Esophagus squamous epithelium (tissue), 5 donors: ENCODE data around the gene TEX2. TPM values are rescaled to one million over a fixed set of nuclear protein-coding genes. Genes with fewer than 3 reads are reported as not detected.
A peak's percentile ranks its signal among the peaks of the same experiment; 100 is the strongest.

Experiments
- DNase-seq: peaks from one replicate; lab custom pipeline; 2025; lab: John Stamatoyannopoulos, UW
- H3K27ac ChIP-seq, 4 donors: fragments of 200-600 bp; sonication (generic); one replicate each; pipeline ENCODE4 v1.5.1; 2016 to 2019; ENCODE audit warnings: mild to moderate bottlenecking in 1 of 4
- H3K27me3 ChIP-seq, 4 donors: fragments of 200-600 bp; sonication (generic); 1 replicate in 3 of 4; 2 replicates in 1 of 4; pipeline versions ENCODE4 v1.5.1 to v1.6.0; 2017 to 2021; ENCODE audit warnings: antibody characterized with exemption in 1 of 4
- H3K36me3 ChIP-seq, 3 donors: fragments of 200-600 bp; sonication (generic); one replicate each; pipeline ENCODE4 v1.5.1; 2016 to 2019
- H3K4me1 ChIP-seq, 3 donors: fragments of 200-600 bp; sonication (generic); one replicate each; pipeline ENCODE4 v1.5.1; 2017 to 2019
- H3K4me3 ChIP-seq, 4 donors: fragments of 200-600 bp; sonication (generic); 1 replicate in 3 of 4; 2 replicates in 1 of 4; pipeline ENCODE4 v1.5.1; 2016 to 2019; ENCODE audit warnings: mild to moderate bottlenecking in 2 of 4, moderate library complexity in 1 of 4
- H3K9me3 ChIP-seq, 3 donors: fragments of 200-600 bp; sonication (generic); one replicate each; pipeline ENCODE4 v1.5.1; 2016 to 2019
- POLR2A ChIP-seq, 4 donors: fragments of 450-650 bp; IDR thresholded peaks; one replicate each; pipeline ENCODE4 v1.6.1; 2017; ENCODE audit warnings: antibody characterized with exemption in 4 of 4, mild to moderate bottlenecking in 4 of 4, moderate library complexity in 3 of 4
- WGBS, 2 donors: methylation state at CpG; one replicate each; pipeline ENCODE4 v1.1.5; 2018; 5-methylcytosine and 5-hydroxymethylcytosine counted together
- intact Hi-C: fragments of 100-400 bp; cut with DNase I; formaldehyde crosslinking; loops from one replicate; pipeline ENCODE4 v1.15.0; 2022
- total RNA-seq, 4 donors: library from RNA; depleted of rRNA; stranded (reverse); fragments of >200 nt; gene quantifications; one replicate each; pipeline ENCODE4 v1.1.0, GENCODE V29; 2016
- TF ChIP-seq, protein P1 (sequence below), 6 experiments: fragments of 450-650 bp in 4 of 6; fragments of 200-600 bp in 2 of 6; sonication (generic) in 2 of 6; IDR thresholded peaks; one replicate each; pipeline ENCODE4 v1.5.1; 2016 to 2019; ENCODE audit warnings: antibody characterized with exemption in 6 of 6, mild to moderate bottlenecking in 4 of 6, moderate library complexity in 4 of 6
- donor health status: DM: yes; HTN: yes; CAD: no.

The TEX2 gene
- total RNA-seq, 4 donors from 2014 or later = 25.5 to 33.0 (median 29.7) TPM

- intact Hi-C loops = loop anchor here (5.0 kb wide), 1 partner anchor 136 kb away; no protein-coding TSS in a partner anchor
- 5 to 14% methylated on average over 4 to 15 of the region's 34 CpGs for WGBS, 2 donors
- Histone ChIP-seq H3K4me1 (peaks cover 6 to 36% (median 9%) of the 10 kb centered on the region in 3 donors), H3K4me3 (peak overlapping the region; percentile 79 to 92 (median 90)), H3K27ac (peak overlapping the region; percentile 96 to 99 (median 98)), H3K36me3 (peaks cover 0 to 36% (median 0%) of the 10 kb centered on the region in 3 donors), H3K27me3 (no peaks in the 10 kb centered on the region), H3K9me3 (no peaks in the 10 kb centered on the region)
- DNase-seq = no peak
- TF ChIP-seq, protein P1, sequence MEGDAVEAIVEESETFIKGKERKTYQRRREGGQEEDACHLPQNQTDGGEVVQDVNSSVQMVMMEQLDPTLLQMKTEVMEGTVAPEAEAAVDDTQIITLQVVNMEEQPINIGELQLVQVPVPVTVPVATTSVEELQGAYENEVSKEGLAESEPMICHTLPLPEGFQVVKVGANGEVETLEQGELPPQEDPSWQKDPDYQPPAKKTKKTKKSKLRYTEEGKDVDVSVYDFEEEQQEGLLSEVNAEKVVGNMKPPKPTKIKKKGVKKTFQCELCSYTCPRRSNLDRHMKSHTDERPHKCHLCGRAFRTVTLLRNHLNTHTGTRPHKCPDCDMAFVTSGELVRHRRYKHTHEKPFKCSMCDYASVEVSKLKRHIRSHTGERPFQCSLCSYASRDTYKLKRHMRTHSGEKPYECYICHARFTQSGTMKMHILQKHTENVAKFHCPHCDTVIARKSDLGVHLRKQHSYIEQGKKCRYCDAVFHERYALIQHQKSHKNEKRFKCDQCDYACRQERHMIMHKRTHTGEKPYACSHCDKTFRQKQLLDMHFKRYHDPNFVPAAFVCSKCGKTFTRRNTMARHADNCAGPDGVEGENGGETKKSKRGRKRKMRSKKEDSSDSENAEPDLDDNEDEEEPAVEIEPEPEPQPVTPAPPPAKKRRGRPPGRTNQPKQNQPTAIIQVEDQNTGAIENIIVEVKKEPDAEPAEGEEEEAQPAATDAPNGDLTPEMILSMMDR (IDR thresholded peaks at IDR 0.05) = no peak
- TF ChIP-seq POLR2A (IDR thresholded peaks at IDR 0.05) = no peak
Measured at GRCh38 chr17:64146418-64147109, 116.5 kb downstream of the TEX2 start.

- DNase-seq = peak; percentile 89
- intact Hi-C loops = loop anchor here (5.0 kb wide), 1 partner anchor 136 kb away; no protein-coding TSS in a partner anchor
- no peaks in the 10 kb centered on the region for H3K27me3 ChIP-seq
- no peaks in the 10 kb centered on the region for H3K9me3 ChIP-seq
- peaks cover 6 to 36% (median 9%) of the 10 kb centered on the region in 3 donors for H3K4me1 ChIP-seq
- TF ChIP-seq, protein P1 (IDR thresholded peaks at IDR 0.05) = peak in 1 of 6 experiments; percentile 16
- TF ChIP-seq POLR2A (IDR thresholded peaks at IDR 0.05) = peak in 3 of 4 donors; percentile 89 to 99 (median 98)
- peaks cover 0 to 29% (median 0%) of the 10 kb centered on the region in 3 donors for H3K36me3 ChIP-seq
- H3K27ac ChIP-seq = peak overlapping the region; percentile 96 to 99 (median 98)
- 0% methylated on average over 11 to 38 of the region's 51 CpGs for WGBS, 2 donors
- H3K4me3 ChIP-seq = peak overlapping the region; percentile 79 to 92 (median 90)
Measured at GRCh38 chr17:64145751-64146417, 117.2 kb downstream of the TEX2 start.

- peaks cover 0 to 24% (median 0%) of the 10 kb centered on the region in 3 donors for H3K36me3 ChIP-seq
- peaks cover 6 to 32% (median 9%) of the 10 kb centered on the region in 3 donors for H3K4me1 ChIP-seq
- intact Hi-C loops = loop anchor here (5.0 kb wide), 1 partner anchor 137 kb away; no protein-coding TSS in a partner anchor
- DNase-seq = no peak
- 0 to 1% methylated on average over 11 to 14 of the region's 15 CpGs for WGBS, 2 donors
- peak overlapping the region; percentile 96 to 99 (median 98) for H3K27ac ChIP-seq
- H3K27me3 ChIP-seq = no peaks in the 10 kb centered on the region
- H3K4me3 ChIP-seq = peak overlapping the region; percentile 79 to 92 (median 90)
- H3K9me3 ChIP-seq = no peaks in the 10 kb centered on the region
- TF ChIP-seq POLR2A (IDR thresholded peaks at IDR 0.05) = no peak
- TF ChIP-seq, protein P1 (IDR thresholded peaks at IDR 0.05) = no peak
Measured at GRCh38 chr17:64145375-64145750, 117.7 kb downstream of the TEX2 start.

- Histone ChIP-seq H3K27me3 (no peaks in the 10 kb centered on the region), H3K9me3 (no peaks in the 10 kb centered on the region), H3K36me3 (no peaks in the 10 kb centered on the region), H3K4me1 (peaks cover 0 to under 1% (median 0%) of the 10 kb centered on the region in 3 donors), H3K4me3 (no peak overlapping the region), H3K27ac (no peak overlapping the region)
- 80 to 81% methylated on average over 6 of the region's 6 CpGs for WGBS, 2 donors
- TF ChIP-seq, protein P1 (IDR thresholded peaks at IDR 0.05) = no peak
- TF ChIP-seq POLR2A (IDR thresholded peaks at IDR 0.05) = no peak
- no peak for DNase-seq
- intact Hi-C loops = loop anchor here (10.0 kb wide), 1 partner anchor 225 kb away; the partner anchor contains the start of genes CSHL1 and GH1
Measured at GRCh38 chr17:64139542-64139941, 123.5 kb downstream of the TEX2 start.
